T-helper 1 cell (primary cell): ENCODE results near the gene FARS2.

Experiments used
- DNase-seq, 5 donors: peaks; one replicate each; pipeline ENCODE4 v3.0.0-alpha.2; 2012 to 2020

The FARS2 gene

GRCh38 chr6:5817869-5818268 lies 556.6 kb downstream of the FARS2 start:
- no peak for DNase-seq

DNA sequence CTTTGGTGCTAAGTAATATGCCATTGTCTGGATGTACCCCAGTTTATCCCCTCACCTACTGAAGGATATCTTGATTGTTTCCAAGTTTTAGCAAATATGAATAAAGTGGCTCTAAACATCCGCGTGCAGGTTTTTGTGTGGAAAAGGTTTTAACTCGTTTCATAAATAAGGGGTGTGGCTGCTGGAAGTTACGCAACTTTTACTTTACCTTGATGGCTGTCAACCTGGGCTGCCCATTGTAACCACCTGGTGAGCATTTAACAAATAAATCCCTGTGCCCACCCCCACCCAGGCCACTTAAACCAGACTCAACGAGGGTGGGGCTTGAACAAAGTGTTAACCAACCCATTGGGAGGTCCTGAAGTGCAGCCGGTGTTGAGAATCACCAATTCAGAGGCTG lies 557.6 kb downstream of the FARS2 start:
- no peak for DNase-seq
